ENCODE data around the gene RRP7A.

- no peak for TF ChIP-seq CTCF (IDR thresholded peaks at IDR 0.05)
- no peak for TF ChIP-seq POLR2A (IDR thresholded peaks at IDR 0.05)
Observed at GRCh38 chr22:42547562-42547961, 28.0 kb upstream of the RRP7A start.

Measured in esophagus squamous epithelium (tissue), 4 donors.